ENCODE measurements around the gene CDH18.

CDH18 gene

DNA sequence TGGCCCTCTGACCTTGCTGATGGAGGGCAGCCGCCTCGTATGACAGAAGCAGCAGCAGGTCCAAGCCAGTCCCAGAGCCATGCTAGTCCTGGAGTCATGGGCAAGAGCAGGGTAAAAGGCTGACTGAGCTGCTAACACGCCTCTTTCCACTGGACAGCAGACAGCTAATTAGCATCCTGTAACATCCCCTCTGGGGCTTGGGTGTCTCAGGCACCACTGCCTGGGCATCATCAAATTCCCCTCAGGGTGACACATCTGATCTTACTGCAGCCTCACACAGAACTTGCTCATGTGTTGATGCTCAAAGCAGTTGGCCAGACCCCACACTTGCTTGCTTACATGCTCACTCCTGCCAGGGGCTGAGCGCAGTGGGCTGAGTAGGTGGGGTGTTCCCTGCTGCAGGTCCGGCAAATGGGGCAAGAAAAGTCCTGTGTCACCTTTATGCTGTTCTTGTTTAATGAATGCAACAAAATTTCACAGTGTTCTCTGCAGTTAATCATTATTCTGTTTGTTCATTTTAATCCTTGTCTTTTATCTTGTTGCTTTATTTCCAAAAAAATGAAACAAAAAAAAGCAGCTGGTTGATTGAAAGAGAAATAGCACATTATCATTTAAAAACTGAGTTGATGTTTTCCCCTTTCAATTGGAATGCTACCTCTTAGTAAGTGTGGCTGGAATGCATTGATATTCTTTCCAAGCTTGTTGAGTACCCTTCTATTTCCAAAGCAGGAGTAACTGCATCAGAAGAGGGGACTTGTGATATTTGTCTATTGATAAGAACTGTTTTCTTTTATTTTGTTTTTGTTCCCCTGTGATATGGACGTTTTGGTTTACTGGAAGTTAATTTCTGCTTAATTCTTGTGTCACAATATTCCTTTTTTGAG lies 254.1 kb downstream of the CDH18 start:
- DNase-seq = peak; percentile 88

DNA sequence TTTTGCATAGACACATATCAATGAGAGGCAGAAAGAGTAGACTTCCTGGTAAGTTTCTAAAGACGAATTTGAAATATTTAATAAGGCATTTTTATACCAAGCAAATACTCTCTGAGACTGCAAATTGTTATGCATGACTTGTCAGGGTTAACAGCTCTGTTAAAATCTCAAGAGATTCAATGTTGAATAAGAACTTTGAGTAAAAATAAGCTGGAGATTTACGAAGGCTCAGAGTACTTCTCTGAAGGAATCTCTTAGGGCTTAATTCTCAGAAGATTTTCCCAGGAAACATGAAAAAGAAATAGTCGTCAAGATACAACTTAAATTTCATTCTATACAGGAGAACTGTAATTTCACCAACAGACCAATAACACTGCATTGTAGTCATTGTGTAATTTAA lies 259.4 kb downstream of the CDH18 start:
- DNase-seq = no peak

DNA sequence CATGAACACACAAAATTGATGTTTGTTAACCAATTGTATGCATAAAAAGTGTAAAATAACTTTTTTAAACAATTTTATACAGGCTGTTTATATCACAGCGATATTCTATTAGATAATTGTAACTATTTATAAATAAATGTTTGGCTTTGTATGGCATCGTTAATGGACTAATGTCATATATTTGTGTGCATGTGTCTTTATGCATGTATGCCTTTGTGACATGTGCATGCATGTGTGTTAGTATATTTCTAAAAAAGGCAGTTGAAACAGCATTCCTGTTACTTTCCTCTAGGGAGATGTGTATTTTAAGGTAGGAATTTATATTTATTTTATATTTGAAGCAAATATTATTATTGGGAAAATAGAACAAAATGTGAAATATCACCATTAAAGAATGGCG lies 268.9 kb downstream of the CDH18 start:
- no peak for DNase-seq

DNA sequence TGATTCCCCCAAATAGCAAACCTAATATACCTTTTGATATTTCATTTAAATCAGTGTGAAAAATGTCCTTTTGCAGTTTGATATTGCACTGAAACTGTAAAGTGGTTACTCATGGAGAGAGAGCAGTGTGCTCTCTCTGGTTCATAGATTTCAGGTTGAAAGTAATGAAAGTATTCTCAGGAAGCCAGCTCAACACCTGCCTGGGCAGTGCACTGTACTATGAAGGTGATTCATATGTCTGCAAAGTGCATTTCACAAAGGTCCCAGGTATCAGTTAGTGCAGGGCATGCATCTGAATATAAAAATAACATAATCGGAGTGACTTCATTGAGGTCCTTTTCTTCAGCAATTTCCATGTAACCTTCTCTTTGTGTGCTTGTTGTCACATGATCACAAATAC lies 274.3 kb downstream of the CDH18 start:
- DNase-seq = no peak

DNA sequence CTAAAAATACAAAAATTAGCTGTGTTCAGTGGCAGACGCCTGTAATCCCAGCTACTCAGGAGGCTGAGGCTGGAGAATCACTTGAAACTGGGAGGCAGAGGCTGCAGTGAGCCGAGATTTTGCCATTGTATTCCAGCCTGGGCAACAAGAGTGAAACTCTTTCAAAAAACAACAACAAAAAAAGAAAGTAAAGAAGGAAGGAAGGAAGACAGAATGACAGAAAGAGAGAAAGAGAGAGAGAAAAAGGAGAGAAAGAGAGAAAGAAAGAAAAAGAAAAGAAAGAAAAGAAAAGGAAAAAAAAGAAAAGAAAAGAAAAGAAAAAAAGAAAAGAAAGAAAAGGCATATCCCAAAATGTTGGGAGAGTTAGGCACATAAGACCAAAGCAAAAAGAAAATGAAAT lies 278.6 kb downstream of the CDH18 start:
- DNase-seq = no peak

DNA sequence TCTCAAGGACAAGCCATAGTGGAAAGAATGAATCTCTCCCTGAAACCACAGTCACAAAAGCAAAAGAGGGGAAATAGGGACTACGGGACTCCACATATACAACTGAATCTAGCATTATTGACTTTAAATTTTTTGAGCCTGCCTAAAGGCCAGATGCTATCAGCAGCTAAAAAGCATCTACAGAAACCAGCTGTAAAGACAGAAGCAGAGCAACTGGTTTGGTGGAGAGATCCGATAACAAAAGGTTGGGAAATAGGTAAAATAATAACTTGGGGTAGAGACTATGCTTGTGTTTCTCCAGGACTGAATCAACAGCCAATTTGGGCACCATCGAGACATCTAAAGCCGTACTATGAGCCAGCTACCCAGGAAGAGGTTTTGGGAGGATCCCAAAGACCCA lies 281.2 kb downstream of the CDH18 start:
- DNase-seq = no peak

DNA sequence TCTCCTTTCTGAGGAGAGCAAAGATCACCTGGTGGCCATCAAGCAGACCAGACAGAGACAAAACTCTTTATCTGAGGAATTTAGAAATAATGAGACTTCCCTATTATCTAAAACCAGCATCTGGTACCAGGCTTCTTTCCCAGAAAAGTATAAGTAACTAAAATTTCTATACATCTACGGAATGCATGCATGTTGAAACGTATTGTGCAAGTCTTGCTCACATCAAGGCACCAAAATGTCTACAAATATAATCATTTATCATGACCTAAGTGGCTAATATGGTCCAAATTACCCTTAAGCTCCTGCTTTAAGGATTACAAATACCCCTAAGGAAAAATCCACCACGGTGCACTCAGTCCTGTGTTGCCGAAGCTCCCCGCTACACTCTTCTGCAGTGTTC lies 286.3 kb downstream of the CDH18 start:
- no peak for DNase-seq

DNA sequence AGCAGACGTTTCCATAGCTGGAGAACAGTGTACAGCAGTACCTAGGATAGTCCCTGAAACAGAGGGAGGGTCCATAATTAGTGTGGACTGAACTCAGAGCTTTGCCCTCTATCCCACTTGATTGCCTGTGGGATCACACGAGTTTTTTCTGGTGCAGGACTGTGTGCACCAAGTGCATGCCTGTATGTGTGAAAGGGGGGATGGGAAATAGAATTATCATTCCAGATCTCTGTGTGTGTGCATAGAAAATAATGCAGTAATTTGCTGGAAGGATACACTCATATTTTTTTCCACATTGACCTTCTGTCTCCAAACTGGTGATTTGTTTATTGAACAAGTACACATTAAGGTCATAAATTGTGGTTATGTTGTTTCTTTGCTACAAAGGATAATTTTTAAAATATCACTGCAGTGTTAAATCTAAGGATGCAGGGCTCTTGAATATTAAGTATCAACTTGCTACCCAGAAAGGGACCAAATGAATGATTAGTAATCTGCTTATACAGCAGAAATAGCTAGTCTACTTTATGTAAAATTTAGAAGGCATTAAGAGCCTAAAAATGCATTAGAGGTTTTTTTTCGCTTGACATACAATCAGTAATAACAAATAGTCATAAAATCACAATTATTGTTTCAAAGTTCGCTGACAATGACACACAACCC lies 292.9 kb downstream of the CDH18 start:
- DNase-seq = no peak

DNA sequence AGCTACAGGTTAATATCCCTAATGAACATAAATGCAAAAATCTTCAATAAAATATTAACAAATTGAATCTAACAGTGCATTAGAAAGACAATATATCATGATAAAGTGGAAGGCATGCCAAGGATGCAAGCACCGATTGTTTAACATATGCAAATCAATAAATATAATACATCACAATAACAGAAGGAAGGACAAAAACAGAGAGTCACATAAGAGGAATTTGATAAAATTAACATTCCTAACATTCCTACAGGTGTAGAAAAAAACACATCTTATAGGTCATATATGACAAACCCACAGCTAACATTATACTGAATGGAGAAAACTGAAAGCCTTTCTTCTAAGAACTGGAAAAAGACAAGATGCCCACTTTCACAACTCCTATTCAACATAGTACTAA lies 297.0 kb downstream of the CDH18 start:
- no peak for DNase-seq

DNA sequence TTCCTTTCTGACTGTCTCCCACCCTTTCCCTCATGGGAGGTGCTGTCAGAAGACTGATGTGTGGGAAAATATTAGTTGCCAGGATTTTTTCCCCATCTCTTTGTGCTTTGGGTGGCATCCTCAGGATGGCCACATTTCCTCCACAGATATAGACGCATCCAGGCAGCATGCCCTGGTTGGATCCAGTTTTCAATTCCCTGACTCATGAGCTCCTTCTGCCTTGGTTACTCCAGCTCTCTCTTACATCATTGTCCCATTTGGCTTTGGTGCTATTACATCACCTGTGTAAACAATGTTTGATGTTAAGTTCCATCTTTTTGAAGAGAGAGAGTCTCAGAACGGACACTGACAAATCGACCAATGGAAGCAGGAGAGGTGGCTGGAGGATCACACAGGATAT lies 302.5 kb downstream of the CDH18 start:
- DNase-seq = no peak

DNA sequence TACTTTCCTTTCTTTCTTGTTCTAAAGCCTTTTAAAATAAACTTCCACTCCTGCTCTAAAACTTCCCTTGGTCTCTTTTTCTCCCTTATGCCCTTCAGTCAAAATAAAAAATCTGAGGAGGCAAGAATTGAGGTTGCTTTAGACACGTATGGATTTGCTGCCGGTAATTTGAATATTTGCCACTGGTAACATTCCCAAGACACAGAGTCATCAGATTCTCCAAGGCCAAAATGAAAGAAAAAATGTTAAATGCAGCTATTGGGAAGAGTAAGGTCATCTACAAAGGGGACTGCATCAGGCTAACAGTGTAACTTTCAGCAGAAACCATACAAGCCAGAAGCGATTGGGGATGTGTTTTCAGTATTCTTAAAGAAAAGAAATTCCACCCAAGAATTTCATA lies 311.1 kb downstream of the CDH18 start:
- no peak for DNase-seq

DNA sequence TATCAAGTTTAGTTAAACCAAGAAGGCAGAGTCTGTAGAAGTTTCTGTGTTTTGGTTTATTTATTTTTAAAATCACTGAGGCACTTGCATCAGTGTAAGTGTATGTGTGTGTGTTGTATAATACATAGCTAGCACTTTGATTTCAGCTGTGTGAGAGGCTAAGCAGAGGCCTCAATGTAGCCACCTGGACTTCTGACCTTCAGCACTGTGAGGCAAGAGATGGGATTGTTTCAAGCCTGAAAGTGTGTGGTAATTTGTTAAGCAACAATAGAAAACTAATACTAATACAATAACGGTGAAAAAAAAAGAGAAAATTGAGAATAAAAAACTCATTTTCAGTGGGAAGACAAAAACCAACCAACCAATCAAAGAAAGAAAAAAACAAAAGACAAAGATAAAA lies 327.3 kb downstream of the CDH18 start:
- no peak for DNase-seq

DNA sequence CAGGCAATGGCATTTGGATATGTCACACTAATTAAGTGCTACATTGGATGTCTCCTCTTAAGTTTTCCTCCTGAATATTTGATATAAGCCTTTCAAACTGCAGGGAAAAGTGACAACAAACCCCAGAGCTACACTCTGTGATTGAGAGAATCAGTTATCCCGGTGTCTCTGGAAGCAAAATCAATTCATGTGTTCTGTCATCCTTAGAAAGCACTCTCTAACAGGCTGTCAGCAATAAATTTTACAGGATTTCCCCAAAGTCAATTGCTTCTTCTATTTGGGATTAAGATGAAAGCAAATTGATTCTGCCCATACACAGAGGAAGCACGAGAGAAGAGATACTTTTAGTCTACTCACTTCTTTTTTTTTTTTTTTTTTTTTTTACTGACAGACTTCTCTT lies 332.4 kb downstream of the CDH18 start:
- DNase-seq = no peak

DNA sequence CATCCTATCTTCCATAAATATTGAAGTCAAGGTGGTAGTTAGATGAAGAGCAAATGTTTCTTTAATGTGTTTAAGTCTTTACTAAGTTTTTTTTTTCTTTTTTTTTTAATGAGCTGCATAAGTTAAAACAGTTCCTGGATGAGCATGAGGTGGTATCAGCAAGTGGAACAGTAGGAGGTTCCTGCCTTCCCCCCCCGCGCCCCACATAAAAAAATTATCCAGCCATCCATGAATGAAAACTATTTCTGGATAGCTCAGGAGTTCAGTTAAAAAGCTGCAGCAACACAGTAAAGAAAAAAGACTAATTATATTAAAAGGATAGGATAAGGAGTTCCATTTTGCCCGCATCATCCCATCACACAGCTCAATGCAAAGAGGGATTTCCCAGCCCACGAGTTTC lies 349.5 kb downstream of the CDH18 start:
- DNase-seq = no peak

DNA sequence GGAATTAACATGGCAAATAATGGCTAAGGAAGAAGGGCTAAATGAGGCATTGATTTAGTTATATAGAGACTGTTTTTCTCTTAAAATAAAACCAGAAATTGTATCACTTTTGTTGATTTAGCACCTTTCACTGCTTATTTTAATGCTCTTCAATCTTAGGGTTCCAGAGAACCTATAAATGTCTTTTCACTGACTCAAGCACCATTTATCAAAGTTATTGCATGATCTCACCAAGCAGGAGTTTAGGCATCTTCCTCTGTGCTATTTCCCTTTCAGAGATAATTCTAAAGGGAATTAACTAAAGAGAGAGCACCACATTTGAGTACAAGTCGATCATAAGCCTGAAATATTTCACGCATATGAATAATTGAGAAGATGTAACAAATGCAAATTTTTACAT lies 357.1 kb downstream of the CDH18 start:
- no peak for DNase-seq

DNA sequence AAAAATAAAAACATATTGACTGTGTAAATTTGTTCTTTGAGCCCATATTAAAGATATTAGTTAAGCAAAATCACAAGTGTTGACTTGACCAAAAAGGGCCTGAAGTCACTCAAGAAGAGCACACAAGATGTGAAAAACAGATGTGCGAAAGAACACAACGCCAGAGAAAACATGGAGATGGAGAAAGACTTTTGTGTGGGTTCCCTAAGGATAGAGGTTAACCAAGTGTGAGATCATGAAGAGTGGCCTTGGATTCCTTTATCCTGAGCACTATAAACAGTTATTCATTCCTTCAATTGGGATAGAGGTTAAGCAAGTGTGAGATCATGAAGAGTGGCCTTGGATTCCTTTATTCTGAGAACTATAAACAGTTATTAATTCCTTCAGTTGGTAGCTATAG lies 361.8 kb downstream of the CDH18 start:
- no peak for DNase-seq

DNA sequence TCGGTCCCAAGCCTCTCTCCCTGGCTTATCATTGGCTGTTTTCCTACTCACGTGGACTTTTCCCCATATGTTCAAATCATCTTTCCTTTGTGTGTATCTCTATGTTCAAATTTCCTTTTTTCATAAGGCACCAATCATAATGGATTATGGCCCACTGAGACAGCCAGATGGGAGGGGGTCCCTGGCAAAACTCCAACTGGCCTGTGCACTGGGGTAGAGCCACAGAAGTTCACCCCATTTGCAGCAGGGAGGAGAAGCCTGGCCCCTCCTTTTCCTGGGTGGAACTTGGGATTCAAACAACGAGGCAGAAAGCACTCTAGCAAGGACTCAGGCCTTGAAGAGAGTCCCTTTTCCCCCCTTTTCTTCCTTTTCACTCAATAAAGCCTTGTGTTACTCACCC lies 362.4 kb downstream of the CDH18 start:
- DNase-seq = no peak

DNA sequence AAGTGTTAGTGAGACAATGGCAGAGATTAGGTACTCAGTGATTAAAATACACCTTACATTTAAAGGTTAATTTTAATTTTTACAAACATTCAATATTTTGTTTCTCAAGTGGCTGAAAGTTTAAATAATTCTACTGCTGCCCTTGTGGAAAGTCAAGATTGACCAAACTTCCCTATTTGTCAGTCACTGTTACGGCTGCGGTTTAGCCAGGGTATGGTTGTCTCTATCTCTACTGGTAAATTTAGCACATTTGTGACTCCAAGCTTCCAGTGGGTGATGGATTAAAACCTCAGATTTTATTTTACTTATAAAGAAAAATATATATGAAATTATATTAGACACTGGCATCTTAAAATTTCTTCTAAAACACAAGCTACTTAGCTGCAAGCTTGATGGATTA lies 368.4 kb downstream of the CDH18 start:
- no peak for DNase-seq

DNA sequence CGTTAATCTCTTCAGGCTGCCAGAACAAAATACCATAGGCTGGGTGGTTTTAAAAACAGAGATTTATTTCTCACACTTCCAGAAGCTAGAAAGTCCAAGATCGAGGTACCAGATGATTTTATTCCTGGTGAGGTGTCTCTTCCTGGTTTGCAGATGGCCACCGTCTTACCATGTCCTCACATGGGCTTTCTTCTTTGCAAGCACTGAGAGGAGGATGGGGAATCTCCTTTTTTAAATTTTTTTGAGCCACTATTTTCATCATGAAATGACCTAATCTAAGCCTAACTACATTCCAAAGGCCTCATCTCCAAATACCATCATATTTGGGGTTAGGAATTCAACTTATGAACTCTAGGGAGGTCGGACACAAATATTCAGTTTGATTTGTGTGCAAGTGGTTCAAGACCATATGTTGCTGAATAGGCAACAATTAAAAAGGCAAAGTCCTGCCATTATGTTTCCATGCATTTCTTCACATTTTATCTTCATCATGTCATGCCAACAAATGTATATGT lies 371.2 kb downstream of the CDH18 start:
- no peak for DNase-seq

DNA sequence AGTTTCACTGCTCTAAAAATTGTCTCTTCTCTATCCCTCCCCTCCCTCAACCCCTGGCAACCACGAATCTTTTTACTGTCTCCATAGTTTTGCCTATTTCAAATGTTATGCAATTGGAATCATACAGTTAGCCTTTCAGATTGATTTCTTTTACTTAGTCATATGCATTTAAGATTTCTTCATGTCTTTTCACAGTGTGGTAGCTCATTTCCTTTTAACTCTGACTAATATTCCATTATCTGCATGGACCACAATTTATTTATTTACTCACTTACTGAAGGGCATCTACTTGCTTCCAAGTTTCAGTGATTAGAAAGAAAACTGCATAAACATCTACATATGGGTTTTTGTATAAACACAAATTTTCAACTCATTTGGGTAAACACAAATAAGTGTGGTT lies 372.3 kb downstream of the CDH18 start:
- DNase-seq = no peak

DNA sequence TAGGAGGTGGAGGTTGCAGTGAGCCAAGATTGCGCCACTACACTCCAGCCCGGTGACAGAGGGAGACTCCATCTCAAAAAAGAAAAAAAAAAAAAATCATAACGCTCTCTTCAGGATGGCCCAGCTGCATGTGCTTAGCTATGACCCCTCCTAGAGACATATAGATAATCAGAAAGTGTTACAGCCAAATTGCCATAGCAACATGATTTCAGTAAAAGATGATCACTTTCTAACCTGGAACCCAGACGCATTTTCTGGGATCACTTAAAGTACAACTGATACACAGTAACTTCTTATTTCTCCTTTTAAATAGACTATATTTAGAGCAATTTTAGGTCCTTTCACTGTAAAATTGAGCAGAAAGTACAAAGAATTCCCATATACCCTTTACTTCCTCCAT lies 372.9 kb downstream of the CDH18 start:
- no peak for DNase-seq

DNA sequence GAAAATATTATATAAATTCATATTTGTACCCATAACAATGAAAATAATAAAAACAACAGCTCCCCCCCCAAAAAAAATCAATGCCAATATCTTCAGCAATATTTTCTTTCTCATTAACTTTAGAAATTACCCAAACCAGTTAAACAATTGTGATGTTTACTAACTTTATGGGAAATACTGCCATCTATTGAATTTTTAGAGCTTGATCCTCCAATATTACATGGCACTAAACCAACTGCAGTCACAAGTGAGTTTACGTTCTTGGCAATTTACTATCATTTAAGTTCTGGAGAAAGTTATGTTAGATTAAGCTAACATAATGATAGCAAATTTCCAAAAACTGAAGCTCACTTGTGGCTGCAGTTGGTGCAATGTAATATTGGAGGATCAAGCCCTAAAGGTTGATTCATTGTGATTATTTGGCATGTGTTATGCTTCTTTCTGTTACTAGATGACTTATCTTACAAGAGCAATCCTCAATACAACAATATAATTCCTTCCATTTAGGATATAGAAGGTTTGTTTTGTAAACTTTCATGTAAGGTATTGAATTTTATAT lies 379.5 kb downstream of the CDH18 start:
- no peak for DNase-seq

DNA sequence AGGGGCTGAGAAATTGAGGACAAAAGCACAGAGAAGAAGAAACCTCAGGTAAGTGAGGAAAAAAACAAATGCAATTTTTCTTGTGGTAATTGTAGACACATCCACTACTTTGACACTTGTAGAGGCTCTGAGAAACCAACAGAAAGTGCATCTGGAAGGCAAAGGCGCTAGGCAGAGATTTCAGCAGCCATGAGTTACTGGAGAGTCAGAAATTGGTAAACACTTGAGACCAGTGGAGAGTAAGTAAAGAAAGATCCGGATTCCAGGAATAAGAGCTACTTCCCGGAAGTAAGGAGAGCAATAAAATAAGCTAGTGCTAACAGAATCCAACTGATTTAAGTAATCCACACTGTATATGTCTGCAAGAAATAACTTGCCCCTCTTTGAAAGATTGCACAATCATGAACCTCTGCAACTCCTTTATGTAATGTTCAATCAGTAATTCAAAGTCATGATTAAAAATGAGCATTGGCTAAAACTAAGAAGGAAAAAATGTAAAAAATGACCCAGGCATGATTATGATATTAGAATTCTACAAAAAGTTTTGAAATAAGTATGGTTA lies 382.1 kb downstream of the CDH18 start:
- no peak for DNase-seq

DNA sequence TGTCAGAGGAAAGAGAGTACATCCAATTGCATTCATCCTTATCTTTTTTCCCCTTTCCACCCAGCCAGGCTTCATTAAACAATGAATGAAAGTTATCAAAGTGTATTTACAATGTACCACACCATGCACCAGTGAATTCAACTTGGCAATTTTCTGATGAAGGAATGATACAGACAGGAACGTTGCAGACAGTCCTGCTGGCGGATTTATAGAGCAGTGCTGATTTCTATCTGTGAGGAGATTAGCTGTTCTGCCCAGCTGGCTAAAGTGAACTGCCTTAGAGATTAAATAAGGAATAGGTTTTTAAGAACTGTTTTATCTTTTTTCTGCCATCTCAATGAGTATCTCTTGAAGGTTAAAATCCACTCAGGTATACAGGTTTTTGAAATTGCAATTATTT lies 403.9 kb downstream of the CDH18 start:
- no peak for DNase-seq
